GM12878 (cell line): ENCODE data around the gene RGS6. TPM values are rescaled to one million over a fixed set of nuclear protein-coding genes. Genes with fewer than 3 reads are reported as not detected.

Experiments
- ATAC-seq: fragments of 200-7000 bp; cut with Tn5 transposase; 3 replicates; pipeline ENCODE4 v1.9.1; 2020; ENCODE audit warnings: mild to moderate bottlenecking, moderate library complexity
- BruUV-seq: library from RNA; stranded (reverse); fragments of 400-500 nt; replicated peaks from 2 replicates; lab custom pipeline; 2021; lab: Mats Ljungman, UMichigan
- CTCF ChIA-PET: fragments of 300-600 bp; sonication (Branson Sonifier 250); formaldehyde crosslinking; extraction: SDS; loops from one replicate; lab custom pipeline; 2021; ENCODE audit warnings: inconsistent platforms; lab: Yijun Ruan, JAX
- POLR2A ChIA-PET: fragments of 350-600 bp; formaldehyde crosslinking; extraction: SDS; loops from one replicate; lab custom pipeline; 2021; ENCODE audit warnings: inconsistent platforms; lab: Charles Lee
- RAD21 ChIA-PET: fragments of 300-600 bp; sonication (Branson Sonifier 250); formaldehyde crosslinking; loops from one replicate; lab custom pipeline; 2023; ENCODE audit warnings: antibody characterized with exemption; ENCODE audit not compliant: unreplicated experiment; lab: Charles Lee
- SMC1A ChIA-PET: fragments of 300-600 bp; sonication (Branson Sonifier 250); formaldehyde crosslinking; loops from one replicate; lab custom pipeline; 2023; ENCODE audit not compliant: unreplicated experiment, uncharacterized antibody; lab: Charles Lee
- DNase-seq: peaks from one replicate; pipeline ENCODE4 v3.0.0-alpha.2; 2011; ENCODE audit warnings: low read depth, low spot score
- FAIRE-seq: peaks from 3 replicates; lab custom pipeline; 2011; peaks lifted over from hg19 to GRCh38; lab: Jason Lieb, UNC
- H2AFZ ChIP-seq: 2 replicates; pipeline ENCODE4 v1.6.0; 2011; ENCODE audit warnings: low read depth, low read length, control low read depth; ENCODE audit not compliant: control insufficient read depth
- H3K27ac ChIP-seq: 2 replicates; pipeline ENCODE4 v1.5.1; 2011; ENCODE audit warnings: control low read depth; ENCODE audit not compliant: control insufficient read depth, insufficient read depth
- H3K27me3 ChIP-seq, 2 experiments: replicated peaks in 1 of 2; 2 replicates each; pipeline versions ENCODE4 v1.6.0 to v1.6.1; 2011; ENCODE audit warnings: low read length in 1 of 2; ENCODE audit not compliant: control insufficient read depth in 2 of 2, insufficient read depth in 2 of 2
- H3K36me3 ChIP-seq, 2 experiments: 2 replicates each; pipeline ENCODE4 v1.5.1; 2011; ENCODE audit warnings: low read length in 1 of 2; ENCODE audit not compliant: control insufficient read depth in 2 of 2, insufficient read depth in 2 of 2
- H3K4me1 ChIP-seq: 2 replicates; pipeline ENCODE4 v1.6.1; 2011; ENCODE audit warnings: mild to moderate bottlenecking, low read length, moderate library complexity, mixed read lengths; ENCODE audit not compliant: control insufficient read depth, insufficient read depth
- H3K4me2 ChIP-seq: 2 replicates; pipeline ENCODE4 v1.6.0; 2011; ENCODE audit warnings: control low read depth; ENCODE audit not compliant: control insufficient read depth, insufficient read depth
- H3K4me3 ChIP-seq: fragments of 200-600 bp; sonication (generic); 2 replicates; pipeline ENCODE4 v1.5.1; 2016
- H3K79me2 ChIP-seq: 2 replicates; pipeline ENCODE4 v1.6.0; 2011; ENCODE audit warnings: low read length; ENCODE audit not compliant: control insufficient read depth, insufficient read depth
- H3K9ac ChIP-seq: 2 replicates; pipeline ENCODE4 v1.8.0; 2011; ENCODE audit warnings: low read length, control low read depth, mixed read lengths; ENCODE audit not compliant: control insufficient read depth, insufficient read depth
- H3K9me3 ChIP-seq: replicated peaks from 3 replicates; pipeline ENCODE4 v1.5.1; 2011; ENCODE audit warnings: mild to moderate bottlenecking, low read length; ENCODE audit not compliant: control insufficient read depth, insufficient read depth
- H4K20me1 ChIP-seq: 2 replicates; pipeline ENCODE4 v1.6.0; 2011; ENCODE audit not compliant: control insufficient read depth, insufficient read depth
- ASH2L ChIP-seq: fragments of 300-600, 200-600 bp; sonication (generic); IDR thresholded peaks from 2 replicates; pipeline ENCODE4 v1.6.1; 2017; ENCODE audit warnings: low read depth, mild to moderate bottlenecking, borderline replicate concordance
- EGR1 ChIP-seq, 2 experiments: IDR thresholded peaks; 1 replicate in 1 of 2; 2 replicates in 1 of 2; pipeline ENCODE4 v1.6.1; 2011 to 2012; ENCODE audit warnings: low read depth in 2 of 2, low read length in 2 of 2, borderline replicate concordance in 1 of 2, mild to moderate bottlenecking in 1 of 2, moderate library complexity in 1 of 2
- EP300 ChIP-seq, 2 experiments: fragments of 150-350 bp in 1 of 2; IDR thresholded peaks; 2 replicates each; pipeline ENCODE4 v1.6.1; 2011 to 2012; ENCODE audit warnings: low read depth in 2 of 2, low read length in 2 of 2, borderline replicate concordance in 1 of 2, improper control_type of control experiment in 1 of 2, inconsistent platforms in 1 of 2; ENCODE audit not compliant: control insufficient read depth in 1 of 2
- IRF4 ChIP-seq: IDR thresholded peaks from 2 replicates; pipeline ENCODE4 v1.6.1; 2011; ENCODE audit warnings: low read depth, low read length
- MXI1 ChIP-seq: fragments of 150-350 bp; IDR thresholded peaks from 2 replicates; pipeline ENCODE4 v1.6.1; 2011; ENCODE audit warnings: low read depth, mild to moderate bottlenecking, inconsistent platforms, low read length, improper control_type of control experiment
- NFYA ChIP-seq: IDR thresholded peaks from 2 replicates; pipeline ENCODE4 v1.6.1; 2011; ENCODE audit warnings: low read depth, mild to moderate bottlenecking, low read length, improper control_type of control experiment, borderline replicate concordance
- POU2F2 ChIP-seq: IDR thresholded peaks from 3 replicates; pipeline ENCODE4 v1.6.1; 2011; ENCODE audit warnings: low read depth, mild to moderate bottlenecking, low read length, borderline replicate concordance
- RCOR1 ChIP-seq: conservative IDR thresholded peaks from 2 replicates; pipeline ENCODE4 v1.6.1; 2012; ENCODE audit warnings: low read depth, low read length, improper control_type of control experiment
- RELA ChIP-seq: fragments of 450-650 bp; IDR thresholded peaks from 2 replicates; pipeline ENCODE4 v1.8.0; 2014; ENCODE audit warnings: borderline replicate concordance; ENCODE audit not compliant: partially characterized antibody
- RFX5 ChIP-seq: IDR thresholded peaks from 2 replicates; pipeline ENCODE4 v1.6.1; 2011; ENCODE audit warnings: low read depth, low read length, improper control_type of control experiment
- STAT1 ChIP-seq: fragments of 450-650 bp; conservative IDR thresholded peaks from 2 replicates; pipeline ENCODE4 v1.6.1; 2014; ENCODE audit warnings: antibody characterized with exemption, mild to moderate bottlenecking
- WGBS: methylation state at CpG from one replicate; pipeline ENCODE4 v1.1.6; 2016; ENCODE audit warnings: low lambda C conversion rate; ENCODE audit not compliant: insufficient replicate concordance, insufficient coverage; ENCODE audit errors: missing lambda C conversion rate; 5-methylcytosine and 5-hydroxymethylcytosine counted together
- in situ Hi-C: fragments of 300-500 bp; cut with MboI; formaldehyde crosslinking; loops from 9 replicates; pipeline ENCODE4 v1.14.3; 2018; ENCODE audit warnings: mixed read lengths
- intact Hi-C: fragments of 100-400 bp; cut with micrococcal nuclease; formaldehyde crosslinking; loops from one replicate; pipeline ENCODE4 v1.14.2; 2022; ENCODE audit not compliant: unreplicated experiment
- polyA plus RNA-seq, 11 experiments: library from polyadenylated mRNA; depleted of rRNA in 4 of 11; unstranded in 6 of 11; stranded (reverse) in 5 of 11; fragments of >200 nt; fragmentation: Nextera tagmentation in 4 of 11; fragmentation: Illumina TruSeq in 1 of 11; extraction: Ambion mirVana in 4 of 11; extraction: Trizol in 1 of 11; gene quantifications; 1 replicate in 1 of 11; 2 replicates in 10 of 11; pipeline versions ENCODE4 v1.2.1 to v1.2.3, GENCODE V29; 2011 to 2016; ENCODE audit warnings: inconsistent platforms in 2 of 11, missing spikeins in 2 of 11, low read depth in 1 of 11
- total RNA-seq, 4 experiments: library from RNA; depleted of rRNA in 3 of 4; stranded (reverse); fragments of >200 nt in 3 of 4; fragmentation: Illumina TruSeq in 1 of 4; extraction: Trizol in 1 of 4; gene quantifications; 2 replicates each; pipeline versions ENCODE4 v1.2.1 to v1.2.3, GENCODE V29; 2013 to 2021

Gene RGS6
- total and polyA plus RNA-seq, 10 of the 15 experiments (the other 5 are each of a cell fraction or from before 2014, with no cell fraction given), result 3.9 to 18.1 (median 12.4) TPM

- no peaks in the 10 kb centered on the region; the same call in 2 of the 3 replicates for H3K9me3 ChIP-seq
- no peak for TF ChIP-seq ASH2L
- no peak for TF ChIP-seq RELA
- no peak for TF ChIP-seq MXI1
- in situ Hi-C loops (loop anchor here (5.0 to 10.0 kb wide), 2 partner anchors 435 to 963 kb away; no protein-coding TSS in a partner anchor), intact Hi-C loops (loop anchor here (10.0 kb wide), 1 partner anchor 303 kb away; no protein-coding TSS in a partner anchor)
- no peaks in the 10 kb centered on the region for H3K79me2 ChIP-seq
- CTCF ChIA-PET, result interaction anchor here (2.1 to 12.6 kb wide), 5 partner anchors 11 to 437 kb away, joined by 5 to 520 read pairs (median 128); no protein-coding TSS in a partner anchor
- H3K4me1 ChIP-seq, result peaks cover 14% of the 10 kb centered on the region
- POLR2A ChIA-PET, result interaction anchor here (0.5 to 1.2 kb wide), 2 partner anchors 272 to 392 kb away, joined by 3 to 5 read pairs; no protein-coding TSS in a partner anchor
- H2AFZ ChIP-seq, result no peak overlapping the region
- DNase-seq (no peak), FAIRE-seq (no peak), ATAC-seq (no peak)
- RAD21 ChIA-PET, result interaction anchor here (0.8 to 10.4 kb wide), 6 partner anchors 34 to 656 kb away, joined by 3 to 216 read pairs (median 34); no protein-coding TSS in a partner anchor
- no peaks in the 10 kb centered on the region for H3K36me3 ChIP-seq
- no peak overlapping the region for H3K4me3 ChIP-seq
- BruUV-seq, result no TSS peak
- SMC1A ChIA-PET, result interaction anchor here (0.6 to 8.8 kb wide), 7 partner anchors 15 to 436 kb away, joined by 3 to 304 read pairs (median 9); no protein-coding TSS in a partner anchor
- H3K27ac ChIP-seq, result no peak overlapping the region
- 84% methylated on average over 2 of the region's 2 CpGs for WGBS
- no peak overlapping the region for H3K9ac ChIP-seq
- H3K27me3 ChIP-seq, result no peaks in the 10 kb centered on the region
- no peaks in the 10 kb centered on the region for H4K20me1 ChIP-seq
- no peak overlapping the region for H3K4me2 ChIP-seq
Observed at GRCh38 chr14:72512281-72512680, 580.1 kb downstream of the RGS6 start.

DNA sequence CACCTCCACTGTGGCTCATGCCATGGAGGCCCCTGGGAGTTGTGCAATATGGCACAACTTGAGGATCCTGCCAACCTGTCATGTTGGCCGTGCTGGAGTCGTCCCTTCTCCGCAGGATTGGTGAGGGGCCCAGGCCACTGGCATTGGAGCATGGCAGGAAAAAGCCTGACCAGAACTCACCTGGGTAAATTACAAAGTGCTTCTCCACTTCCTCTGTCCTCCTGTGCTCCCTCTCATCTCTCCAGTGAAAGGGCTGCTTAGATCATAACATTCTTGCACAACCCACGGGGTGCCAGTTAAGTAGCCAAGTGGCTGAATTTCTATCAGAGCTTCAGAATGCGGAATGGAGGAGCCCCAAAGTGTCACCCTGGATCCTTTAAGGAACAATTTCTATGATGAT lies 580.7 kb downstream of the RGS6 start:
- no peak for DNase-seq
- Histone ChIP-seq H3K4me3 (no peak overlapping the region), H3K4me2 (no peak overlapping the region), H3K9me3 (no peaks in the 10 kb centered on the region), H4K20me1 (no peaks in the 10 kb centered on the region), H3K27ac (no peak overlapping the region), H3K27me3 (no peaks in the 10 kb centered on the region), H2AFZ (no peak overlapping the region), H3K36me3 (no peaks in the 10 kb centered on the region), H3K79me2 (no peaks in the 10 kb centered on the region), H3K9ac (no peak overlapping the region), H3K4me1 (peaks cover 20% of the 10 kb centered on the region)
- BruUV-seq, result no TSS peak
- TF ChIP-seq STAT1 (no peak), NFYA (no peak), EP300 (IDR thresholded peaks at IDR 0.05; ENCODE audit: borderline replicate concordance in 1 of 2, control insufficient read depth in 1 of 2, low read depth in 2 of 2, low read length in 2 of 2) (no peak), POU2F2 (no peak), EGR1 (IDR thresholded peaks at IDR 0.05; ENCODE audit: borderline replicate concordance in 1 of 2, low read depth in 2 of 2, low read length in 2 of 2) (no peak), RFX5 (no peak), MXI1 (no peak), RCOR1 (no peak), IRF4 (no peak)
- FAIRE-seq, result no peak
- ChIA-PET RAD21 (interaction anchor here (1.0 to 10.4 kb wide), 12 partner anchors 8 to 436 kb away, joined by 3 to 216 read pairs (median 8); no protein-coding TSS in a partner anchor), POLR2A (interaction anchor here (1.4 kb wide), 1 partner anchor 154 kb away, joined by 3 read pairs; no protein-coding TSS in a partner anchor), CTCF (interaction anchor here (0.6 to 12.6 kb wide), 18 partner anchors 8 to 1120 kb away, joined by 3 to 520 read pairs (median 8); no protein-coding TSS in a partner anchor), SMC1A (interaction anchor here (0.6 to 8.8 kb wide), 17 partner anchors 13 to 437 kb away, joined by 3 to 304 read pairs (median 7); partner anchors contain the start of gene DPF3)
- in situ Hi-C loops (loop anchor here (5.0 to 10.0 kb wide), 2 partner anchors 434 to 962 kb away; no protein-coding TSS in a partner anchor), intact Hi-C loops (loop anchor here (10.0 kb wide), 1 partner anchor 302 kb away; no protein-coding TSS in a partner anchor)
- ATAC-seq, result no peak
- WGBS, result 96% methylated on average over 5 of the region's 5 CpGs
